SKM-1 treated with dmso at 0.1 percent for 144 hours (cell line): Measurements from ENCODE around the gene DYNLRB2.

Experiments
- DNase-seq: peaks from one replicate; lab custom pipeline; 2025; ENCODE audit not compliant: unreplicated experiment; lab: John Stamatoyannopoulos, UW

Gene DYNLRB2

DNA sequence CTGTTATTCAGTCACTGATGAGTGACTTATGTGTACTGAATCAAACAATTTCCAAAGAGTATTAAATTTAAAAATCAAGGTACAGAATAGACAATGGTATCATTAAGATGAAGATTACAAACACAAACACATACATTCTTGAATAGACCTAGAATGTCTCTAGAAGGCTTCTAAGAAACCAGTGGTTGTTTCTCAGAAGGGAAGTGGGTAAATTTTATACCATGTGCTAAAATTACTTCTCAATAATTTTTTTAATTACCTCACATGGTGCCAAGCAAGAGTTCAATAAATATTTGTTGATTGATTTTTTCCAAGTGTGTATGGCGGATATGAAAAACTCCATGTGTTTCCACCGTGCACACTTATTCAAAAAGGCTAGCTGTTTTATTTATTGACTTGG, 6.4 kb downstream of the DYNLRB2 start:
- no peak for DNase-seq

DNA sequence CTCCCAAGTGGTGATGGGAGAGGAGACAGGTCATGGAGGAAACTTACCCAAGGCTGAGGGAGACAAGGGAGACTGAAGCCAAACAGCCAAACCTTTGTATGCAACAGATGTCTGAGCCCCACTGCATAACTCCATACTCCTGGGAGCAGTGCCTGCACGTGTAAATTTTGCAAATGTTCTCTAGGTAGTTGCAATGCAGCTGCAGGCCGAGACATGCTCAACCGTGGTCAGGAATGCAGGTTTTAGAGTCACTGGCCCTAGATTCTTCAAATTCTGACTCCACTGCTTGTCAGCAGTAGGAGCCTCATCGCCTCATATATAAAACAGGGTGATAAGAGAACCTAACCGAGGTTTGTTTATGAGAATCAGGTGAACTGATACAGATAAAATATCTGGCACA, 11.5 kb downstream of the DYNLRB2 start:
- DNase-seq: no peak

DNA sequence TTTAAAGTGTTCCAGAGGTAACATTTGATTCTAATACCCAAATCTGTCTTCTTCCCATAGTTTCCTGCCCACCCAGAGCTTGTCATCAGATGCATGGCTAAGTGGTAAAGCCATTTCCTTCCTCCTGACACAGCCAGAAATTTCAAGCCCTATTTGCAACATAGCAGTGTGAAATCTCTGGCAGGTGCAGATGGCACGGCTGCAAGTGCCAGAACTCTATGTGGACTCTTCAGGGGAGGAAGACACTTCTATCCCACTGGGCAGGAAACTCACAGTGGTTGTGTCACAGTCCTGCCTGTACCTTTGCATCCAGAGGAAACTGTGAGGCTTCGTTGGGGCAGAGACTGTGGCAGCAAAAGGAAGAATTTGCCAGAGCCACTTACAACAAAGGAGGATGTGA, 13.2 kb downstream of the DYNLRB2 start:
- no peak for DNase-seq

DNA sequence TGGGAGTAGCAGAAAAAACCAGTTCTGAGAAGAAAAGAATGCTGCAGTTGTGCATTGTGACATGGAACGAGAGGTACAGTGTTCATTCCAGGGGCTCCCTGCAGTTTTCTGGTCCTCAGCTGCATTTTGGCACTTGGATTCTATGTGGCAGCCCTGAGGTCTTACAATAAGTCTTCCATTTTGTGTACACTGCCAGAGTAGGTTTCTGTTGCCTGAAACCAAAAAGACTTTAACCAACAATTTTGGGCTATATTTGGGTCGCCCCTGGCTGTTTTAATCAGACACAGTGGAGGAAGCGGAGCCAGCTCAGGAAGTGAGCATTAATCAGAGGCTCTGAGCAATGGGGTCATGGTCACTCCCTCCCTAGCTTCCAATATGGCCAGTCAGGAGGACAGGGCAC, 15.7 kb downstream of the DYNLRB2 start:
- no peak for DNase-seq

DNA sequence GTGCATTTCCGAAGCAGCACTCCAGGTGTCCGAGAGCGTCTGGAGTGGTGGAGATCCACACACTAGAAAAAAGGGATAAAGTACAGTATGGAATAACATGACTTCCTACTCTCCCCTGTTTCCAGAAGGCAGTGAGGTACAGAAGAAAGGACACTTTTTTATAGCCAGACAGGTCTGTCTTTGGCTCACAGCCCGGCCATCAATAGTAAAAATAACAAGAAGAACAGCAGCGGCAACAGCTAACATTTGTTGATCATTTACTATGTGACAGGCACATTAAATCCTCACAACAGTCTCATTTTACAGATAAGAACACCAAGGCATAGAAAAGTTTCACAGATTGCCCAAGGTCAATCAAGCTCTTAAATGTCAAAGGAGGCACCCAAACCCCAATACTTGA, 16.2 kb downstream of the DYNLRB2 start:
- no peak for DNase-seq

DNA sequence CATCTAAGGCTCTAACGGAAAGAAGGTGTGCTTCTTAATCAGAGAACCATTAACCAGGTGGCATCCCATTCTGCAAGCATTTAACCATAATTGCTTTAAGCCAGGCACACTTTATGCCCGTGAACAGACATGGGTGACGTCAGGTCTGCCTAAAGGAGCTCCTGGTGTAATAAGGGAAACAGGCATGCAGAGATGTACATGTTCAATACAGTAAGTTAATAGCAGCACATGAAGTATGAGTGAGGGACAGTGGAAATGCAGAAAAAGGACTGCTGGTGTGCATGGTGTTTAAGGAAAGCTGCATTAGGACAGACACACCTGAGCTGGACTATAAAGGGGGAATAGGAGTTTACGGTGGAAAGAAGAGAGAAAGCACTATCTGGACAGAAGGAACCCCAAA, 18.6 kb downstream of the DYNLRB2 start:
- no peak for DNase-seq

DNA sequence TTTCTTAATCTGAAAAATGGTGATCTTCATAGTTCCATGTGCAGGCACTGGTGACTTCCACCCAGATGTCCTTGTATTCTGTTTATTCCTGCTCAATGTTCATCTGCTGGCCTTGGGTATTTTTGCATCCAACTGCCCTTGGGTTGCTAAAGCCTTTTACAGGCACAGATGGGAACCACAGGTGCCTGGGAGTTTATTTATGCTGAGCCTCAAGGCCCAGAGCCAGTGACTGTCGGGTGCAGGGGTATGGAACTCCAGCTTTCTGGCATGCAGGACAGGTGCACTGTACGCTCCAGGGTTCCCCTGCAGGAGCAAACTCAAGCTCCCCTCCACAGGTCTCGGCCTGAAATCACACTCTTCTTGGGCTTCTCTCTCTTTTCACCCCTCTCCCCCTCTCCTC, 22.3 kb downstream of the DYNLRB2 start:
- DNase-seq: no peak

DNA sequence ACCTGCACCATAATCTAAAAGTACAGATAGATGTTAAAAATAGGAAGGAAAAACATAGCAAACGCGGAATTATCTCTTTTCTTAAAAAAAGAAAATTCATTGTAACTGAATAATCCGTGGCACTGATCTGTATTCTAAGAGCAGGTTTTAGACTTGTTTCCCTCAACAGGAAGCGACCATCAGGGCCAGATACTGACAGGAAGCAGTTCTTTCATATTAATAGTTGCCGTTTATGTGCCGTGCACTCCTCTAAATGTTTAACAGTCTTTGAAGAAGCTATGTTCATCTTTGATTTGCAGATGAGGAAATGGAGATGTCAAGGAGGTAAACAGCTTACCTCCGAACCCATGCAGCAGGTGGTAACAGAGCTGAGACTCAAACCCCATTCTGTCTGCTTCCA, 23.6 kb downstream of the DYNLRB2 start:
- no peak for DNase-seq

DNA sequence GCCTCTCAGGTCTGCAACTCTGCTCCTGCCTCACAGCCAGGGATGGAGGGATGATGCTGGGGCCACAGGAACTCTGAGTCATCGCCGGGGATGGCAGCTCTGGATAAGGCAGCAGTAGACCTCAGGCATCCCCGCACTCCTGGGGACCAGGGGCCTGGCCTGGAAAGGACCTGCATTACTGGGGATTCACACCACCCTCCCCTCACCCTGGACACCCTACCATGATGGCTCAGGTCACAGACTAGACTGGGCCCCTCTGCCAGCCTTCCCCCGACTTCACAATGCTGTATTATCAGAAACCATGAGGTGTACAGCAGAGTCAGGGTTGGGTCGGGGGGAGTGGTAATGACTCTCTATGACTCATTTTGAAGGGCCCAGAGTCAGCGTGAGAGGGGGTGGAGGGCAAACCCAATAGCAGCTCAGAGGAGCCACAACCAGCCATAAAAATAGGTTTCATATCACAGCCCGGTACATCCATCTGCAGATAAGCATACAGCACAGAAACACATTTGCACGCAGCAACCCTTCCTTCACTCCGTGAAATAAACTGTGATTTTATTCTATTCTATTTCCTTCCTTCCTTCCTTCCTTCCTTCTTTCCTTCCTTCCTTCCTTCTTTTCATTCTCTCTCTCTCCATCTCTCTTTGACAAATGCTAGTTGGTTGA, 28.8 kb downstream of the DYNLRB2 start:
- no peak for DNase-seq

DNA sequence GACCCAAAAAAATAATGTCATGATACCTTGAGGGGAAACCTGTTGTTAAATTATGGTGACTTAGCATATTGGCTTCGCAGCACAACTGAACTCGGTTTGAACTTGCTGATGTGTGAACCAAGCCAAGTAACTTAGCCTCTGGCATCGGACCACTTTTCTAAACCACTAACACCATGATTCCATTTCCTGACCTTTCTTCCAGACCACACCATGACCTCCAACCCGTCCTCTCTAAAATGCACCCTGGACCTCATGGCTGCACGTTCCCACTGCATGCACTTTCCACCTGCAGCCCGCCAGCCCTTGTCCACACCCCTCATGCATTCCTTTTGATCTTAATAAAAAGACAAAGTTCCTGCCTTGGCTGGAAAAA, 29.3 kb downstream of the DYNLRB2 start:
- no peak for DNase-seq

DNA sequence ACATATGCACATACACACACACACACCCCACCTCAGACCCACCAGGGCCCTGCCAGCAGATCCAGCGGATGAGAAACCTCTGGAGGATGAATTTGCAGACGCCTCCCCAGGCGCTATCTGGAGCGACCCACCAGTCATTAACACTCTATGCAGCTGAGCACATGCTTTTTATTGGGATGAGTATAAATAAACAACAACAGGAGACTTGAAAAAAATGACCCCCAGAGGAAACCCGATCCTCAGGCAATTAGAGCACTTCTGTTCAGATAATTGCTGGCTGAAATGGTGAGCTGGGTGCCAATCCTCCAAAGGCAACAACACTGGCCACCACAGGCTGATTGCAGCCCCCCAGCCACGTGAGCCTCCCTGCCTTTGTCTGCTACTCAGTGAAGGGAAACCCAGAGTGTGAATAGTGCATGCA, 32.9 kb downstream of the DYNLRB2 start:
- no peak for DNase-seq

DNA sequence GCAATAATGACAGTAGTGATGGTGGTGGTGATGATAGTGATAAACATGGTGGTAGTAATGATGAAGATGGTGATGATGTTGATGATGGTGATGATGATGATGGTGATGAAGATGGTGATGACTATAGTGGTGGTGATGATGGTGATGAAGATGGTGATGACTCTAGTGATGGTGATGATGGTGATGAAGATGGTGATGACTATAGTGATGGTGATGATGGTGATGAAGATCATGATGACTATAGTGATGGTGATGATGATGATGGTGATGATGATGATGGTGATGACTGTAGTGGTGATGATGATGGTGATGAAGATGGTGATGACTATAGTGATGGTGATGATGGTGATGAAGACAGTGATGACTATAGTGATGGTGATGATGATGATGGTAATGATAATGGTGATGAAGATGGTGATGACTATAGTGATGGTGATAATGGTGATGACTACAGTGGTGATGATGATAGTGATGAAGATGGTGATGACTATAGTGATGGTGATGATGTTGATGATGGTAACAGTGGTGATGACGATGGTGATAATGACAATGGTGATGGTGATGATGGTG, 35.6 kb downstream of the DYNLRB2 start:
- DNase-seq: no peak

DNA sequence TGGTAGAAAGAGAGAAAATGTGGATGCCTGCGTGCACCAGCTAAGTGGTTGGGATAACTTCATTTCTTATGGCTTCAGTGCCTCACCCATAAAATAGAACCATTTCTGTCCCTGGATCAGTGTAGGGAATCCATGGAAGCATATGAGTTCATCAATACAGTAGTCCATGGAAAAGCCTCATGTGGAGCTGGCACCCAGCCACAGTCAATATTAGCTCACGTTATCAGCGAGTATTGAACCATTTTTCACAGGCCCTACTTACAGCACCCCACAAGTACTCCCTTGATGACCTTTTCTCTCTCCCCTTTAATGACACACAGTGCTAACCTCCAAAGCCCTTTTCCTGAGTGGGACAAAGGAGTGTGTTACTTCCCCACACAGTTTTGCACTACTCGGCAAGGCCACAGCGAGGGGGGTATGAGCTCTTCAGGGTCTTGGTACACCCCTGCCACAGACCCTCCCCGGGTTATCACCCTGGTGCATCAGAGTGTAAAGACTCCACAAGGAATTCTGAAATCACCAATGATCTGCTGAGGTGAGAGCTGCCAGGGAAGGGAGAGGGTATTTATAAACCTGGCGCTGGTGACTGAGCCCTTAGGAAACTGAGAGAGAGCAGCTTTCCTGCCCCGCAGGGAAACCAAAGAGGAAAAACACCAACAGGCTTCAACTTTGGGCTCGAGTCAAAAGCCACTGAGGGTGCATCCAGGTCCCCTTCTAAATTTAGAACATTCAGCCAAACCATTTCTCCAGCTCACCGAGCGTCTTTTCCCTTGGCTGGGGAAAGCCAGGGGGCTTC, 36.9 kb downstream of the DYNLRB2 start:
- no peak for DNase-seq

DNA sequence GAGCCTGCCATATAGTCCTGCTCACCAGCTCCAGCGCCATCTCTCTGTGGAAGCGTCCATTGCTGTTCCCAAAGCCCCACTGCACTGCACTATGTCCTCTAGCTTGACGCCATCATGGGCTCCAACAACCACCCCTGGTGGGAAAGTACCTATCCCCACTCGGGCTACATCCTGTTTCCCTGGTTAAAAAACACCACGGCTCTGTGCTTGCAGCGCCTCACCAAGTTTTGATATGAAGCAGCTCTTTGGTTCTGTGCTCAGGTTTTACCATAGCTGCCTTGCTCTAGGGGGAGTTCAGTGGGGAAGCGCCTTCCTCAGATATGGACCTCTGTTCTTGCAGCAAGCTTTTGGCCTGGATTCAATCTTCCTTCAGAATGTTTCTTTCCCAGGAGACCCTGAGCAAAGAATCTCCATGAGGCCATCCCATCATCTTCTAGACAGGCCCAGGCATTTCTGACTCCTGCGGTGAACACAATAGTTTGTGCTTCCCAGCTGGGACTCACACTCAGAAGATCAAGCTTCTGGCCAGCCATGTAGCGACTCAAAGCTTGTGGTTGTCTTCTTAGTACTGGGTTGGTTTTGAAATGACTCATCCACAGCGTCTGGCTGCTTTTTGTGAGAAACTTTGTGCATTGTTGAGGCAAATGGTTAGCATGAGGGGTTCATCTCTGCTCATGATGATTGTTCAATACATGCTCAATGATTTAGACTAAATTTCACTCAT, 39.5 kb downstream of the DYNLRB2 start:
- no peak for DNase-seq

DNA sequence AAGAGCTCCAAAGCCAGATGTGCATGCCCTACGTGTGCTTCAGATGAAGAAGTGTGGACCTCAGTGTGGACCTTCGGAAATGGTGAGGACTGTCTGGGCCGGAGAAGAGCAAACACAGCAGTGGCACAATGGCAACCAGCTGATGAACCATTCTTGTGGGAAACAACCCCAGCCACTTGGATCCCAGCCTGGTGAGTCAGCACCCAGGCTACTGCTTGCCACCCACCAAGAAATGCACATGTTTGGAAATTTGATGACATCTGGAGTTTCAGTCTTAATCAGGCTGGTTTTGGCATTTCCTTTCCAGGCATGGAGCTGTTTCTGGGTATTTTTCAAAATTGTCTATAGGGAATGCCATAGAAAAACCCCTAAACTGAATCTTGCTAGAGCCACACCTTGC, 42.7 kb downstream of the DYNLRB2 start:
- DNase-seq: no peak

DNA sequence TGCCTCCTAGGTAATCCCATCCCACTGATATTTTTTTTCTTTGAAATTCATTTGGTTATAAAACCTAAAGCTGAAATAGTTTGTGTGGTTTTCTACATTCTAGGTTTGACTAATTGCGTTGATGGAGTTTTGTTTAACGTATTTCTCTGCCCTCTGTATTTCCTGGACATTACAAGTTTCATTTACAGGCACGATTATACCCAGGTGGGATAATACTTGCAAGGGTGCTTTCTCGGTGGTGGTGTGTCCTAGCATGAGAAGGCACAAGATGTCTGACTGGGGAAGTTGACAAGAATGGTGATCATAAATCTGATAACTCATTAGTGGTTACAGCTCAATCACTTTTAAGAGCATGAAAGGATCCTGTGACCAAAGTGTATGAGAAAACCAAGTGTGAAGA, 45.0 kb downstream of the DYNLRB2 start:
- no peak for DNase-seq

DNA sequence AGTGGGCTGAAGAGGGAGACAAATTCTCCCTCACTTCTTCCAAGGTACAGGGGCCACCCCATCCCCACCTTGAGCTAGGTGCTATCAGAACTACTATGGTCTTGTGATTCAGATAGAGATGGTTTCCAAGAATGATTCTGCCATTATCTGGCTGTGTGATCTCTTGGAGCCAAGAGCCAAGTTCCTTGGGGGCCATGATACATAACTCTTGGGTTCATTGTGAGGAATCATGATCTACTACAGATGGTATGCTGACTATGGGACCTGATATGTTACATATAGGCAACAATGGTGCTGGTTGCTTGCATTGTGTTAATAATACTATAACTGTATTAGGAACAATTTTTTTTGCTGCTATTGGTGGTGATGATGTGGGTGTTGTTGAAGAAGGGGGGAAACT, 45.7 kb downstream of the DYNLRB2 start:
- DNase-seq: no peak

DNA sequence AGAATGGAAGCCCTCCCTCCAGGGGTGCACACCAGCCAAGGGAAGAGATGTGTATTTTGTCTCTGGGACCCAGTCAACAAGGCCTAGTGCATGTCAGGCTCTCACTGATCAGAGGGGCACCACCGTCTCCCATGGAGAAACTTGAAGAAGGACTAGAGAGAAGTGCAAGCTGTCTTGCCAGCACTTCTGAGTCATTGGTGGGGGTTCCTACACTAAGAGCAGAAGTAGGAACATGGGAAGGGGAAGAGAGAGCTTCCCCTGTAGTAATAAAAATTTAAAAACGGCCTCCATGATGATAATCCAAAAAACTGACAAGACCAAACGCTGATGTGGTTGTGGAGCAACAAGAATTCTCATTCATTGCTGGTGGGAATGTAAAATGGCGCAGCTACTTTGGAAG, 46.3 kb downstream of the DYNLRB2 start:
- DNase-seq: no peak

DNA sequence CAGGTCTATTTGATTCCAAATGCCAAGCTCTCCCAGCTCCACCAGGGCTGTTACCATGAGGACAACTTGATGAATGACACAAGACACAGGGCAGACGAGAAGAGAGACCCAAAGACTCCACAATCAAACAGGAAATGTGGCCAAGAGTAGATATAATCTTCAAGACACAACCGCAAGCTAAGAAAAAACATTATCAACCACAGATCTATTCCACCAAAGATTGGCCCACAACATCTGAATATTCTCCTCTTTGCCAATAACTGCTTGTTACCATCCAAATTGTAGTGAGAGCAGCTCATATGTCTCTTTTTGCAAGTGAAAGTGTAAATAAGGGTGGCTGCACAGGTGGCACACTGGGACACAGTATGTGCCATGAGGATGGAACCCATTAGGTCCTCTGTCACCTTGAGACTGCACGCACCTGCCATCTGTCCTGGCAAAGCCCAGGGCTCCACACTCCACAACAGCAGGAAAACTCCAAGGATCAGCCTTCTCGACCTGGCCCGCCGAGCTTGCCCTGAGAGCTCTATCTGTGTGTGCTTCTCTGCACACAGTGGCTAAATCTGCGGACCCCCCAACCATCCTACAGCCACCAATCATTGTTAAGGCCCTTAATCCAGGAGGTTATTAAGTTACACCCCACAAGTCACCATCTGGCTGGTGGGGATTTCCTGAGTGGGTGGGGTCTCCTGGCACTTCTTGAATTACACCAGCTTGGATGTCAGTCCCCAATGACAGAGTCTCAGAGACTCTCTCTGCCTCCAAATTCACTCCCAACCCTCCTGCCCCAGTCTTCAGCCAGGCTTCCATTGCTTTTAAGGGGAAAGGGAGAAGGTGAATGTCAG, 50.5 kb downstream of the DYNLRB2 start:
- no peak for DNase-seq

DNA sequence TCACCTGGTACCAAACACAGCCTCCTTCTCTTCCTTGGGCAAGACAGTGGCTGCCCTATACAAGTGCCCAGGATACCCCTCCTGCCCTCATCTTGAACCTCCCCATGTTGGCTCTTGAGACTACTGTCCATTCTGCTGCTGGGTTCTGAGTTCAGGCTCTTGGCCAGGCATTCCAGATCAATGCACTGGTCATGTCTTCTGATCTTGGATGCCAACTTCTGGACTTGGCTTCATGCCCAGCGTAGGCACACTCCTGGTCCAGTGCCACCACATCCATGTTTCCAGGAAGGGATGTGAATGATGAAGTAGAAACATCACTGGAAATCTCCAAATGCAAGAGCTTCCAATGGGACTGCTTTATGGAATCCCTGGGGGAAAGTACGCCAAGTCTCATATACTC, 51.5 kb downstream of the DYNLRB2 start:
- no peak for DNase-seq

DNA sequence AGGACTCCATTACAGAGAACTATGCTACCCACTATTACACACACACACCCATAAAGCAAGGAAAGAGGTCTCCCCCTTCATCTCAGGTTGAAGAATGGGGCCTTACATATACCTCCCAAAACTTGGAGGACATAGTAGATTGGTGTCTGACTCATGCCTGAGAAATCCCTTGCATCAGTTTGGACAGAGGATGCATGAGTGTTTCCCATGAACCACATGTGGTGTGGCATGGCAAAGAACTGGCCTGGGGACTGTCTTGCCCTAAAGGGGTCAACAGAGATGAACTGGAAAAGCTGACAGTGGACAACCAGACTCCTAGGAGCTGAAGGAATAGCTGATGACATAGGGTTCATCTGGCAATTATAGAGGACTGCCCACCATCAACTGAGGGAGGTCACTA, 54.0 kb downstream of the DYNLRB2 start:
- no peak for DNase-seq
